ENCODE results near the gene SNUPN.
"Not testable (repeated sequence)": the region's sequence is repeated elsewhere in the genome, so short reads cannot be mapped to it uniquely, and the experiment has no call there.

Gene SNUPN

DNA sequence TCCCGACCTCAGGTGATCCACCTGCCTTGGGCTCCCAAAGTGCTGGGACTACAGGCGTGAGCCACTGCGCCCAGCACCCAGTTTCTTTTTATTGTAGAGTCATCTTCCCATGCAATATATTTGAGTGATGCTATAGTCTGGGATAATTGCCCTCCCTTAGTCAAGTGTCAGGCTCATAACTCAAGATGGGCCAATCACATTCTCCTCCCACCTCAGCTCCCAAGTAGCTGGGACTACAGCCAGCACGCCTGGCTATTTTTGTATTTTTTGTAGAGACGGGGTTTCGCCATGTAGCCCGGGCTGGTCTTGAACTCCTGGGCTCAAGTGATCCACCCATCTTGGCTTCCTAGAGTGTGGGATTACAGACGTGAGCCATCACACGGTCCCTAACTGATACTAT, 31.2 kb downstream of the SNUPN start:
- in situ Hi-C loops (cut with MboI; ENCODE audit: low pct_unique_long_range_greater_than_20kb, low sequenced_read_pairs) = no loop called here
- DNase-seq = no peak

DNA sequence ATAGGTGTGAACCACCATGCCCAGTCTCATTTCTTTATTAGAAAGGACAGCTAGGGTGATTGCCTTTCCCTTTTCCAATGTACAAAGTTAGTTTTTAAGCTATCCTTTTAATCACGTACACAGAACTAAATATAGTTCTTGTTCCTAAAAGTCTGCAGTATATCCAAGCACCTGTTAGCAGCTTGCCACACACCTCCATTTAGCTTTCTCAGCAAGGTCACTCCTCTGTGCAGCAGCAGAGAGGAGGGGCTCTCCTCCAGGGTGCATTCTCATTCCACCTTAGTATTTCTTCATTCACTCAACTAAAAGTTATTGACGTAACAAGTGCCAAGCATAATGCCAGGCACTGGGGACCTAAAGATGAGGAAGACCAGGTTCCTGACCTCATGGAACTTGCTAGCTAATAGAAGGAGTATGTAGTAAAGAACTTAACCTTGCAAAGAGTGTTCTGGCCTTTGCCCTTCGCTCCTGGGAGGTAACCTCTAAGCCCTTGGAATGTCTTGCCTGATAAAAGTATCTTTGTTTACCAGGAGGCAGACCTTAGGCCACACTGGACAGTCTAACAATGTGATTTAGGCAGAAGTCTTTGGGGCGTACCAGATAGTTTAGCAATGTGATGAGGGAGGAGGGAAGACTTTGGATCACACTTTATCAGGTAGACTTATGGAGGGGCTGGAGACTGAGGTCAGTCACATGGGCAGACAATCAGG, 33.7 kb downstream of the SNUPN start:
- in situ Hi-C loops (cut with MboI; ENCODE audit: low pct_unique_long_range_greater_than_20kb, low sequenced_read_pairs) = no loop called here
- DNase-seq = no peak

DNA sequence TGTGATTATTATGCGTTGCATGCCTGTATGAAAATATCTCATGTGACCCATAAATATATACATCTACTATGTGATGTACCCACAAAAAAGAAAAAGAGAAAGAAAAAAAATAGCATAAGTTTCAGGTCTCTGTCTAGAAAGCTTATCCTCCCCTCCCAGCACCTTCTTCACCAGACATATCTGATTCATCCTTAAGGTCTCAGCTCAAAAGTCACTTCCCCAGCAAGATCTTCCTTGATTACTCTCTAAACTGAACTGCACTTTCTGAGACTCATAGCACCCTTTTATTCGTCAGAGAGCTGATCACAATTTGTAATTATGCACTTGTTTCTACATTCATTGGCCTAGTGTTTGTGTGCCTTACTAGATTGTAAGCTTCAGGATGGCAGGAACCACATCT, 35.3 kb downstream of the SNUPN start:
- DNase-seq = no peak
- in situ Hi-C loops (cut with MboI; ENCODE audit: low pct_unique_long_range_greater_than_20kb, low sequenced_read_pairs) = no loop called here

DNA sequence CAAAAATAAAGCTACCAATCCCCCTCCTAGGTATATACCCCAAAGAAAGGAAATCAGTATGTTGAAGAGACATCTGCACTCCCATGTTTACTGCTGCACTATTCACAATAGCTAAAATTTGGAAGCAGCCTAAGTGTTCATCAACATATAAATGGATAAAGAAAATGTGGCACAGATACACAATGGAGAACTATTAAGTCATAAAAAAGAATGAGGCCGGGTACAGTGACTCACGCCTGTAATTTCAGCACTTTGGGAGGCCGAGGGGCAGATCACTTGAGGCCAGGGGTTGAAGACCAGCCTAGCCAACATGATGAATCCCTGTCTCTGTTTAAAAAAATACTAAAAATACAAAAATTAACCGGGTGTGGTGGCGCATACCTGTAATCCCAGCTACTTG, 36.5 kb downstream of the SNUPN start:
- DNase-seq = no peak
- in situ Hi-C loops (cut with MboI; ENCODE audit: low pct_unique_long_range_greater_than_20kb, low sequenced_read_pairs) = no loop called here

DNA sequence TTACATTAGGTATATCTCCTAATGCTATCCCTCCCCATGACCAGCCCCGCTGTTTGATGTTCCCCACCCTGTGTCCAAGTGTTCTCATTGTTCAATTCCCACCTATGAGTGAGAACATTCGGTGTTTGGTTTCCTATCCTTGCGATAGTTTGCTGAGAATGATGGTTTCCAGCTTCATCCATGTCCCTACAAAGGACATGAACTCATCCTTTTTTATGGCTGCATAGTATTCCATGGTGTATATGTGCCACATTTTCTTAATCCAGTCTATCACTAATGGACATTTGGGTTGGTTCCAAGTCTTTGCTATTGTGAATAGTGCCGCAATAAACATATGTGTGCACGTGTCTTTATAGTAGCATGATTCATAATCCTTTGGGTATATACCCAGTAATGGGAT, 39.1 kb downstream of the SNUPN start:
- DNase-seq = not testable (repeated sequence)

DNA sequence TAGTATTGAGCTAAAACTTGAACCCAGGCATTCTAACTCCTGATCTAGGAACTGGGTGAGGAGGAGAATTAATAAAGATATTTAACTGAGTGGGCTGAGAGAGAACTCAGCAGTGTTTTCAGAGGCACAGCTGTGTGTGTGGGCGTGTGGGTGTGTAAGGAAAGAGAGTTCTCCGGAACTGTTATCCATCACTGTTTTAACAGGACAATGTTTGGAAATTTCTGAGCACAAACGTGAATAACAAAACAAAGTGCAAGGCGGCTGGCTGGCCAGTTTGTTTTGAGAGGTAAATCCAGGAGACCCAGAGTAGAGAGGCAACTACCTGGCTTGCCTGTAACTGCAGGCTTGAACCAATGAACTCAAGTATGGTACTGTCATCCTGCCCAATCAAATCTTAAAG, 41.4 kb downstream of the SNUPN start:
- in situ Hi-C loops (cut with MboI; ENCODE audit: low pct_unique_long_range_greater_than_20kb, low sequenced_read_pairs) = no loop called here
- DNase-seq = no peak

More for the DNA sequence above, 39.1 kb downstream of the SNUPN start:
- in situ Hi-C loops (cut with MboI; ENCODE audit: low pct_unique_long_range_greater_than_20kb, low sequenced_read_pairs) = not testable (repeated sequence)

DNA sequence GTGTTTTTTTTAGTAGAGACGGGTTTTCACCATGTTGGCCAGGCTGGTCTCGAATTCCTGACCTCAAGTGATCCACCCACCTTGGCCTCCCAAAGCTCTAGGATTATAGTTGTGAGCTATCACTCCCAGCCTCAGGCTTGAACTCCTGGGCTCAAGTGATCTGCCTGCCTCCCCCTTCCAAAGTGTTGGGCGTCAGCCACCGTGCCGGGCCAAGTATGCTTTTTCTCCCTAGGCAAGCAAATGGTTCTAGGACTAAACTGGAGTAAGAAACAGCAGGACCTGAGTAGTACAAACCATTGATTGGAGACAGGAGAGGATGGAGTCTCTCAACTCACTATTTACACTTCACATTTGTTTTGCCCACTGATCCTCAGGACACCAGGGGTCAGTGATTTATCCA, 41.8 kb downstream of the SNUPN start:
- in situ Hi-C loops (cut with MboI; ENCODE audit: low pct_unique_long_range_greater_than_20kb, low sequenced_read_pairs) = no loop called here
- no peak for DNase-seq

DNA sequence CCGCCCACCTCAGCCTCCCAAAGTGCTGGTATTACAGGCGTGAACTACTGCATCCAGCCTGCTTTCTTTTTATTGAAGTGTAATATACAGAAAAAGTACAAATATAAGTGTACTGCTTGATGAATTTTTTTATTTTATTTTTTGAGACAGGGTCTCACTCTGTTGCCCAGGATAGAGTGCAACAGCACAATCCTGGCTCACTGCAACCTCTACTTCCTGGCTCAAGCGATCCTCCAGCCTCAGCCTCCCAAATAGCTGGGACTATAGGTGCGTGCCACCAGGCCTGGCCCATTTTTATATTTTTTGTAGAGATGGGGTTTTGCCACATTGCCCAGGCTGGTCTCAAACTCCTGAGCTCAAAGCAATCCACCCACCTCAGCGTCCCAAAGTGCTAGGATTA, 42.6 kb downstream of the SNUPN start:
- DNase-seq; in situ Hi-C loops (cut with MboI; ENCODE audit: low pct_unique_long_range_greater_than_20kb, low sequenced_read_pairs): not testable (repeated sequence)

DNA sequence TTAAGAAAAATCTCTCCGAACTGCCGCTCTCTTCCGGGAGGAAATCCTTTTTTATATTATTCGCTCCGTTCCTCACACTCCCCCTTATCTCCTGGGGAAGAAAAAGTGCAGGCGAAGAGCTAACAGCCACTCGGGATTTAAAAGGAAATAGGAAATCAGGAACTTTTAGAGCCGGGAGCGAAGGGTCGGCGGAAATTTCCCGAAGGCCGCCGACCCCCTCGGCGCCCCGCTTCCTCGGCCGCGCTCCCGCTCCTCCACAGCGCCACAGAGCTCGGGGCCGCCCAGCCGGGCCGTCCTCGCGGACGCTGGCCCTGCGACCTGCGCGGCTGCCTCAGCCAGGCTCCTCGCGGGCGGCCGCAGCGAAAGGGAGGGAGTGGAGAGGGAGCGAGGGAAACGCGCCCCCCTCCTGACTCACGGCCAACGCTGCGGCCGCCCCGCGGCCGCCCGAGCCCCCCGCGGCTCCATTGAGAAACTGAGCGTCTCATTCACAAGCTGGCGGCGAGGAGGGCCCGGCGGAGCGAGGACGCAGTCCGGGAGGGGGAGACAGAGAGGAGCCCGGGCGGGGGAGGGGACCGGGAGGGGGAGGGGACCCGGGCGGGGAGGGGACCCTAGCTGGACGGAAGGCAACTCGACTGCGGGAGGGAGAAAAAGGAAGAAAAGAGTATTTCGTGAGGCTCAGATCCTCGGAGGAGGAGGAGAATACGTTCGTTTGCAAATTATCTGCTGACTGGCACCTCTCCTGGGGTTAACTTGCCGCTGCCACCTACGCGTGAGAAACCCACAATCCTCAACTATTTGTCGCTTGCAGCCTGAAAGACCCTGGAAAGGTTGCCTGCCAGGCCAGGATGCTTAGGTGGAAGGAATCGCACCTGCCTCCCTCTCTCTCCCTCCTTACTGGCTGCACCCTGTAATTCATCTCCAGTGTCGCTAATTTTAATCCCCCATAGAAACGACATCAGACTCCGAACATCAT, 46.3 kb downstream of the SNUPN start, which contains the start of gene PTPN9:
Gene PTPN9, minus strand, starts transcription at position 368 of the 973 bp plus-strand sequence. CDS start 539 bp downstream, outside the sequence.
- DNase-seq = peak; percentile 91

DNA sequence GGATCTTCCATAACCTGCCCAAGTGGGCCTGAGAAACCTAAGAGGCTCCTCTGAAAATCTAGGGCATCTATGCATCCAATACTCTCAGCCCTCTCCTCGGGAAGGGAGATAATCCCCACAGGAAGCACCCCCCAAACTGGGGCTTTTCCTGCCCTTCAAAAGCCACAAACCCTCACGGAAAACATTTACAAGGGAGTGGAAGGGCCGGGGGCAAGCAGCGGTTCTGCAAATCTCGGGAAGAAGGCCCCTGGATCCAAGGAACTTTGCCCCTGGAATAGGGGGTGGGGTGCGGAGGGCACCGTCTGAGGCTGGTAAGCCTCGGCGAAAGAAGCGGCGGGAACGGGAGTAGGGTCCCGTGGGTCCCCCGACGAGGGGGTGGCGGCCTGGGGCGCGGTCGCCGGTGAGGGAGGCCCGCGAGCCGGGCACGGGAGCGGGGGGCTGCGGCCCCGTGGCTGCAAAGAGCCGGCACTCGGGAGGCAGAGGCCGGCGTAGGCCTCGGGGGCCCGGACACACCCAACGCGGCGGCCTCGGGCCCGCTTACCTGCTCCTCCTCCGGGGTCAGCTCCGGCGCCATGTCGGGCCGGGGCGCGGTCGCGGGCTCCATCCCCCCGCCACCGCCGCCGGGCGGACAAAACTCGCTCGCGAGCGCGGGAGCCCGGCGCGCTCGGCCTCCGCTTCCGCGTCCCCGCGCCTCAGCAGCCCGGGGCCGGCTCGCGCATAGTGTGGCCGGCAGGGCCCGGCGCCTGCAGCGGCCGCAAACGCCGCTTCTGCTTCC, 47.2 kb downstream of the SNUPN start:
- DNase-seq = peak; percentile 61
- in situ Hi-C loops (cut with MboI; ENCODE audit: low pct_unique_long_range_greater_than_20kb, low sequenced_read_pairs) = no loop called here

More for the DNA sequence above, 46.3 kb downstream of the SNUPN start, which contains the start of gene PTPN9:
- in situ Hi-C loops (cut with MboI; ENCODE audit: low pct_unique_long_range_greater_than_20kb, low sequenced_read_pairs) = no loop called here

DNA sequence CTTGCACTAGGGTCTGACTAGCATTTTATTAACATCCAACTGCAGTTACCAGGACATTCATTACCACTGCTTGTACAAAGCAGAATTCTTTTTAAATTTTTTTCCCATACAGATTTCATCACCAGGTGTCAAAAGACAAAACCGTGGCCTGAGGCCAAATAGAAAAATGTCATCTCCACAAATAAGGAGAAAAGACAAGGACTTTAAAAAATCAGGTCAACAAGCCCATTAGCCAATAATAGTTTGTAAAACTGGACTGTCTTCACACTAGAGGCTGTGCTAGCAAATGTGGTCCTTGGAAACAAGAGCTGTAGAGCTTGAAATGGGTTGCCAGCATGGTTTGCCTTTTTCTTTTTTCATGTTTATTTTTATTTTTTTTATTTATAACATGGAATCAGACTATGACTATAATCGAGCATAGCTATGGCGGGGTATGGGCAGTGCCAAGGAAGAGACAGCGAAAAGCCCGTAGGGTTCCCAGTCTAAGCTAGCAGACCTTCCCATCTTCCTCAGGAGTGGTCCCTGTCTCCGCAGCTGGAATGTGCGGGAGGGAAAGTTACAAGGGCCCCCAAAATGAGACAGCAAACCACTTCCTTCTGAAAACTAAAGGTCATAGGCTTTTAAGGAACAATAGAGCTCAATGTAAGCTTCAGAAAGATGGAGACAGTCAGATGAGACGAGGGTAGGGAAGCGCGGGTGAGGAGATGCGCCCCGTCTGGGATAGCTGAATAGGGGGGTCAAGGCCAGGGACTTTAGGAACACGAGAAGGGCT, 47.9 kb downstream of the SNUPN start:
- peak; percentile 38 for DNase-seq
- in situ Hi-C loops (cut with MboI; ENCODE audit: low pct_unique_long_range_greater_than_20kb, low sequenced_read_pairs) = no loop called here

DNA sequence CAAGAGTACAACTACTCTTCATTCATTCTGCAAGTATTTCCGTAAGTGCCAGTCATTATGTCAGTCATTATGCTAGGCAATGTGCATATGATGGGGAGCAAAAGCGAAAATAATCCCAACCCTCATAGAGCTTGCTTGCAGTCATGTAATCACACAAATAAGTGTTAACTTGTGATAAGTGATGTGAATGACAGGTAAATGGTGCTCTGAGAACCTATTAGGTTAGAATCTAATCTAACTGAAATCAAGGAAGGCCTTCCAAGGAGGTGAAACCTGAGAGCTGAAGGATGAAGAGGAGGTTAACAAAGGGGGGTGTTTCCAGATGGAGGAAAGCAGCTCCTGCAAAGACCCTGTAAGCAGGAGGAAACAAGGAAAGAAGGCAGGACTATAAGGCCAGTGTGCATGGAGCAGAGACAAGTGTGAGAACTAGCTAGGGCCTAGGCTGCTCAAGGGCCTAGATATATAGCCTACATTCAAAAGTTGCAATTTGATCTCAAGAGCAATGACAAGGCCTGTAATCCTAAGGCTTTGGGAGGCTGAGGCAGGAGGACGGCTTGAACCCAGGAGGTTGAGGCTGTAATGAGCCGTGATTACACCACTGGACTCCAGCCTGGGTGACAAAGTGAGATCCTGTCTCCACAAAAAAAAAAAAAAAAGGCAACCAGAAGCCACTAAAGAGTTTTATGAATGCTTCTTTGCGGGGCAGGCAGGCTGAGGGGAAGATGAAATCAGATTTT, 51.7 kb downstream of the SNUPN start:
- in situ Hi-C loops (cut with MboI; ENCODE audit: low pct_unique_long_range_greater_than_20kb, low sequenced_read_pairs) = no loop called here
- DNase-seq = no peak

DNA sequence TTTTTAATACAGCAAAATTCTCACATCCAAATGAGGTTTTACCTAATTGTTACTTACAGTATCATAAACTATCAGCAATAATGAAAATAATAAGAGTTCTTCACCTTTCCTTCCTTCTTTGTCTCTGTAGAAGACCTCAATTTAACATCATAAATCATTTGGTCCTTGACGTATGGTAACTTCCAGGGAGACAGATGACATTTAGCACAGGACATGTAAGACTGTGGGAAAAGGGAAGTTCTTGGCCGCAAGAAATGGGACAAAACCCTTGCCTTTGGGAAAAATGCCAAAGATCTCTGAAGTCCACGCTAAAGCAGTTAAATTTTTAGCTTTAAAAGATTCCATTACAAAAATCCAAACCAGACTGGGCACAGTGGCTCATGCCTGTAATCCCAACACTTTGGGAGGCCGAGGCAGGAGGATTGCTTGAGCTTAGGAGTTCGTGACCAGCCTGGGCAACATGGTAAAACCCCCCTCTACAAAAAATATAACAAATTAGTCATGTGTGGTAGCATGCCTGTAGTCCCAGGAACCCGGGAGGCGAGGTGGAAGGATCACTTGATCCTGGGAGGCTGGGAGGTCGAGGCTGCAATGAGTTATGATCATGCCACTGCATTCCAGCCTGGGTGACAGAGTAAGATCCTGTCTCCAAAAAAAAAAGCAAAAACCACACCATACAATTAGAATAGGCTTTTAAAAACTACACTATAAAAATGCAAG, 55.2 kb downstream of the SNUPN start:
- peak; percentile 62 for DNase-seq
- in situ Hi-C loops (cut with MboI; ENCODE audit: low pct_unique_long_range_greater_than_20kb, low sequenced_read_pairs) = no loop called here

DNA sequence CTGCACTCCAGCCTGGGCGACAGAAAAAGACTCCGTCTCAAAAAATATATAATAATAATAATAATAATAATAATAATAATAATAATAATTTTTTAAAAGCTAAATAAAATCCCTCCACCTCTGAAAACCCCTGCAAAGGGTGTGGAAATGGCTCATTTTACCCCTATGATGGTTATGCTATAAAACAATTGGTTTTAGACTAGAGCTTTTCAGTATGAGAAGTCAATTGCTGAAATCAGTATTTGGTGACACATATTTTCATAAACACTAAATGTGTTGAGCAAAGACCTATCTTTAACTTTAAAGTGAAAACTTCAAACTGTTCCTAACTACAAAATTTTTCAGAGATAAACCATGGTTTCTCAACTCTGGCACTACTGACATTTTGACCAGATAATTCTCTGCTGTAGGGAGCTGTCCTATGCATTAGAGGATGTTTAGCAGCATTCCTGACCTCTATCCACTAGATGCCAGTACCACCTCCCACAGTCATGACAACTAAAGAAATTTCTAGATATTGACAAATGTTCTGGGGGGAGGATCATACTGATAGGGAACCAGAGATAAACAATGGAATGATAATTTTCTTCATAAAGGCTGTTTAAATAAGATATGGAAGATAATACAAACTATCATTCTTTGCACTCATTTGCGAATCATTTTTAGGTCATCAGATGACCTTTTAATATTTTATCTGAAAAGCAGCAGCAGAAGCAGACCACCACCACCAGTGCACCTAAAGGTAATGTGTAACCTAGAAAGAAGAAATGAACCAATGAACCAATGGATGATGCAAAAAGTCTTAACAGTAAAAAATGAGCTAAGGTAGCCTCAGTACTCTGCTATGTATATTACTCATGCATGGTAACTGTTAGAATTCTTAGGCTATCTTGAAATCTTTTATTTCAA, 60.2 kb downstream of the SNUPN start:
- in situ Hi-C loops (cut with MboI; ENCODE audit: low pct_unique_long_range_greater_than_20kb, low sequenced_read_pairs) = no loop called here
- no peak for DNase-seq

DNA sequence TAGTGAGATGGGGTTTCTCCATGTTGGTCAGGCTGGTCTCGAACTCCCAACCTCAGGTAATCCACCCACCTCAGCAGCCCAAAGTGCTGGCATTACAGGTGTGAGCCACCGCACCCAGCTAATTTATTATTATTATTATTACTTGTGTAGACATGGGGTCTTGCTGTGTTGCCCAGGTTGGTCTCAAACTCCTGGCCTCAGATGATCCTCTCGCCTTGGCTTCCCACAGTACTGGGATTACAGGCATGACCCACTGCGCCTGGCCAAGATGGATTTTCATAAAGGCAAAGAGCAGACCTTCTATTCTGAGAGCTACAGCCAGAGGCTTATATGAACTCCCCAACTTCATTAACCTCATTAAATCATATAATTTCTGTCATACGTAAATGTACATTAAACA, 63.6 kb downstream of the SNUPN start:
- in situ Hi-C loops (cut with MboI; ENCODE audit: low pct_unique_long_range_greater_than_20kb, low sequenced_read_pairs) = no loop called here
- no peak for DNase-seq

DNA sequence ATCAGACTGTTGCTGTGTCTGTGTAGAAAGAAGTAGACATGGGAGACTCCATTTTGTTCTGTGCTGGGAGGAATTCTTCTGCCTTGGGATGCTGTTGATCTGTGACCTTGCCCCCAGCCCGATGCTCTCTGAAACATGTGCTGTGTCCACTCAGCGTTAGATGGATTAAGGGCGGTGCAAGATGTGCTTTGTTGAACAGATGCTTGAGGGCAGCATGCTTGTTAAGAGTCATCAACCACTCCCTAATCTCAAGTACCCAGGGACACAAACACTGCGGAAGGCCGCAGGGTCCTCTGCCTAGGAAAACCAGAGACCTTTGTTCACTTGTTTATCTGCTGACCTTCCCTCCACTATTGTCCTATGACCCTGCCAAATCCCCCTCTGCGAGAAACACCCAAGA, 66.2 kb downstream of the SNUPN start:
- in situ Hi-C loops (cut with MboI; ENCODE audit: low pct_unique_long_range_greater_than_20kb, low sequenced_read_pairs); DNase-seq: not testable (repeated sequence)

Data from KBM-7 (cell line).